MCF 10A (cell line): ENCODE data around the gene PRSS27. TPM values are rescaled to one million over a fixed set of nuclear protein-coding genes. Genes with fewer than 3 reads are reported as not detected.

Experiments used
- BruUV-seq: library from RNA; stranded (reverse); fragments of 400-500 nt; replicated peaks from 2 replicates; lab custom pipeline; 2021; lab: Mats Ljungman, UMichigan
- CTCF ChIA-PET: fragments of 300-600 bp; sonication (Branson Sonifier 250); formaldehyde crosslinking; extraction: SDS; loops from one replicate; lab custom pipeline; 2021; ENCODE audit warnings: antibody characterized with exemption, inconsistent platforms; lab: Yijun Ruan, JAX
- POLR2A ChIA-PET: fragments of 300-600, 350-650 bp; sonication (Branson Sonifier 250); formaldehyde crosslinking; extraction: SDS; loops from one replicate; lab custom pipeline; 2020; ENCODE audit warnings: antibody characterized with exemption, inconsistent platforms; lab: Yijun Ruan, JAX
- DNase-seq: peaks from one replicate; pipeline ENCODE4 v3.0.0-alpha.2; 2018; ENCODE audit not compliant: unreplicated experiment
- H3K27ac Mint-ChIP-seq: one replicate; pipeline ENCODE4 v1.8.0; 2022; ENCODE audit warnings: mild to moderate bottlenecking, low read depth, mixed read lengths; ENCODE audit not compliant: unreplicated experiment
- H3K27me3 Mint-ChIP-seq: one replicate; pipeline ENCODE4 v1.8.0; 2022; ENCODE audit warnings: mixed read lengths; ENCODE audit not compliant: insufficient read depth, unreplicated experiment
- H3K36me3 Mint-ChIP-seq: one replicate; pipeline ENCODE4 v1.8.0; 2022; ENCODE audit warnings: mild to moderate bottlenecking, moderate library complexity, mixed read lengths; ENCODE audit not compliant: insufficient read depth, unreplicated experiment
- H3K4me1 Mint-ChIP-seq: one replicate; pipeline ENCODE4 v1.8.0; 2022; ENCODE audit warnings: mixed read lengths; ENCODE audit not compliant: insufficient read depth, unreplicated experiment
- H3K4me3 Mint-ChIP-seq: one replicate; pipeline ENCODE4 v1.8.0; 2022; ENCODE audit warnings: mild to moderate bottlenecking, moderate library complexity, mixed read lengths; ENCODE audit not compliant: unreplicated experiment
- H3K9me3 Mint-ChIP-seq: one replicate; pipeline ENCODE4 v1.8.0; 2022; ENCODE audit warnings: mixed read lengths; ENCODE audit not compliant: unreplicated experiment
- CTCF ChIP-seq: fragments of 200-600 bp; IDR thresholded peaks from one replicate; pipeline ENCODE4 v1.8.0; 2022; ENCODE audit warnings: antibody characterized with exemption, mild to moderate bottlenecking; ENCODE audit not compliant: unreplicated experiment
- intact Hi-C: fragments of 100-400 bp; cut with micrococcal nuclease; formaldehyde crosslinking; loops from 2 replicates; pipeline ENCODE4 v1.14.1; 2022
- total RNA-seq: library from RNA; stranded (reverse); gene quantifications from 2 replicates; pipeline ENCODE4 v1.2.3, GENCODE V29; 2022

Gene PRSS27
- total RNA-seq, 1 experiment from 2014 or later, result 5.8 TPM

GRCh38 chr16:2738615-2739014, 18.6 kb upstream of the PRSS27 start:
- H3K9me3 Mint-ChIP-seq, result no peaks in the 10 kb centered on the region
- BruUV-seq, result no TSS peak
- H3K4me3 Mint-ChIP-seq, result no peak overlapping the region
- no peaks in the 10 kb centered on the region for H3K27me3 Mint-ChIP-seq
- intact Hi-C loops, result no loop called here
- no peak for DNase-seq
- POLR2A ChIA-PET, result interaction anchor here (0.7 to 1.9 kb wide), 3 partner anchors 15 to 33 kb away, joined by 3 to 8 read pairs (median 5); partner anchors contain the start of gene SRRM2
- peaks cover 6% of the 10 kb centered on the region for H3K4me1 Mint-ChIP-seq
- CTCF ChIA-PET, result interaction anchor here (1.0 kb wide), 1 partner anchor 13 kb away, joined by 4 read pairs; the partner anchor contains the start of gene SRRM2
- H3K27ac Mint-ChIP-seq, result no peak overlapping the region
- no peak for TF ChIP-seq CTCF
- H3K36me3 Mint-ChIP-seq, result peaks cover 4% of the 10 kb centered on the region

GRCh38 chr16:2737895-2738418, 17.9 kb upstream of the PRSS27 start:
- Mint-ChIP-seq H3K27me3 (no peaks in the 10 kb centered on the region), H3K27ac (no peak overlapping the region), H3K4me1 (peaks cover 6% of the 10 kb centered on the region), H3K9me3 (no peaks in the 10 kb centered on the region), H3K4me3 (no peak overlapping the region), H3K36me3 (peaks cover under 1% of the 10 kb centered on the region)
- TF ChIP-seq CTCF, result no peak
- POLR2A ChIA-PET, result interaction anchor here (0.6 to 1.9 kb wide), 3 partner anchors 10 to 33 kb away, joined by 3 to 8 read pairs (median 5); partner anchors contain the start of gene SRRM2
- no TSS peak for BruUV-seq
- DNase-seq, result no peak
- intact Hi-C loops, result no loop called here
- CTCF ChIA-PET, result no interaction called here

GRCh38 chr16:2737238-2737605, 17.2 kb upstream of the PRSS27 start:
- Mint-ChIP-seq H3K27ac (no peak overlapping the region), H3K27me3 (no peaks in the 10 kb centered on the region), H3K36me3 (no peaks in the 10 kb centered on the region), H3K4me3 (no peak overlapping the region), H3K4me1 (peaks cover 6% of the 10 kb centered on the region), H3K9me3 (no peaks in the 10 kb centered on the region)
- DNase-seq, result no peak
- no peak for TF ChIP-seq CTCF
- CTCF ChIA-PET, result no interaction called here
- POLR2A ChIA-PET, result interaction anchor here (0.6 to 1.1 kb wide), 5 partner anchors 10 to 55 kb away, joined by 3 to 5 read pairs (median 3); partner anchors contain the start of genes KCTD5 and SRRM2
- no TSS peak for BruUV-seq
- intact Hi-C loops, result no loop called here

- H3K36me3 Mint-ChIP-seq, result no peaks in the 10 kb centered on the region
- no peak for TF ChIP-seq CTCF
- H3K4me3 Mint-ChIP-seq, result no peak overlapping the region
- H3K27ac Mint-ChIP-seq, result no peak overlapping the region
- no peak for DNase-seq
- BruUV-seq, result no TSS peak
- intact Hi-C loops, result no loop called here
- peaks cover 6% of the 10 kb centered on the region for H3K4me1 Mint-ChIP-seq
- no peaks in the 10 kb centered on the region for H3K9me3 Mint-ChIP-seq
- no peaks in the 10 kb centered on the region for H3K27me3 Mint-ChIP-seq
- POLR2A ChIA-PET, result interaction anchor here (0.6 to 1.1 kb wide), 4 partner anchors 14 to 54 kb away, joined by 3 to 5 read pairs (median 3); partner anchors contain the start of genes KCTD5 and SRRM2
- CTCF ChIA-PET, result no interaction called here
Observed at GRCh38 chr16:2736476-2737237, 16.6 kb upstream of the PRSS27 start.
